Measurements from ENCODE around the gene EFNB2.

The EFNB2 gene

GRCh38 chr13:106493533-106494220 lies 41.8 kb downstream of the EFNB2 start:
- Histone ChIP-seq H3K4me3 (ENCODE audit: low read length in 2 of 2) (no peak overlapping the region), H3K27me3 (ENCODE audit: control insufficient read depth in 2 of 2, insufficient read depth in 2 of 2, low read length in 2 of 2) (no peaks in the 10 kb centered on the region), H3K27ac (ENCODE audit: low read depth in 2 of 2, low read length in 2 of 2) (no peak overlapping the region), H3K9me3 (ENCODE audit: control insufficient read depth in 2 of 2, low read length in 2 of 2) (no peaks in the 10 kb centered on the region), H3K9ac (ENCODE audit: low read depth in 1 of 2, low read length in 2 of 2) (no peak overlapping the region), H3K4me1 (ENCODE audit: control insufficient read depth in 2 of 2, insufficient read depth in 2 of 2, low read length in 2 of 2) (peaks cover 5 to 7% of the 10 kb centered on the region in 2 donors), H3K36me3 (ENCODE audit: control insufficient read depth in 2 of 2, insufficient read depth in 2 of 2, low read length in 2 of 2) (peaks cover 34 to 47% of the 10 kb centered on the region in 2 donors)

- Histone ChIP-seq H3K27me3 (ENCODE audit: control insufficient read depth in 2 of 2, insufficient read depth in 2 of 2, low read length in 2 of 2) (no peaks in the 10 kb centered on the region), H3K9me3 (ENCODE audit: control insufficient read depth in 2 of 2, low read length in 2 of 2) (no peaks in the 10 kb centered on the region), H3K4me1 (ENCODE audit: control insufficient read depth in 2 of 2, insufficient read depth in 2 of 2, low read length in 2 of 2) (peaks cover 11 to 13% of the 10 kb centered on the region in 2 donors), H3K36me3 (ENCODE audit: control insufficient read depth in 2 of 2, insufficient read depth in 2 of 2, low read length in 2 of 2) (peaks cover 34 to 47% of the 10 kb centered on the region in 2 donors), H3K4me3 (ENCODE audit: low read length in 2 of 2) (no peak overlapping the region), H3K27ac (ENCODE audit: low read depth in 2 of 2, low read length in 2 of 2) (no peak overlapping the region), H3K9ac (ENCODE audit: low read depth in 1 of 2, low read length in 2 of 2) (no peak overlapping the region)
Measured at GRCh38 chr13:106492588-106493475, 42.6 kb downstream of the EFNB2 start.

- peaks cover 11 to 13% of the 10 kb centered on the region in 2 donors for H3K4me1 ChIP-seq (ENCODE audit: control insufficient read depth in 2 of 2, insufficient read depth in 2 of 2, low read length in 2 of 2)
- no peak overlapping the region for H3K9ac ChIP-seq (ENCODE audit: low read depth in 1 of 2, low read length in 2 of 2)
- no peaks in the 10 kb centered on the region for H3K27me3 ChIP-seq (ENCODE audit: control insufficient read depth in 2 of 2, insufficient read depth in 2 of 2, low read length in 2 of 2)
- peaks cover 34 to 47% of the 10 kb centered on the region in 2 donors for H3K36me3 ChIP-seq (ENCODE audit: control insufficient read depth in 2 of 2, insufficient read depth in 2 of 2, low read length in 2 of 2)
- no peaks in the 10 kb centered on the region for H3K9me3 ChIP-seq (ENCODE audit: control insufficient read depth in 2 of 2, low read length in 2 of 2)
- no peak overlapping the region for H3K4me3 ChIP-seq (ENCODE audit: low read length in 2 of 2)
- no peak overlapping the region for H3K27ac ChIP-seq (ENCODE audit: low read depth in 2 of 2, low read length in 2 of 2)
Measured at GRCh38 chr13:106491928-106492587, 43.4 kb downstream of the EFNB2 start.

GRCh38 chr13:106491463-106491862 lies 44.0 kb downstream of the EFNB2 start:
- no peaks in the 10 kb centered on the region for H3K27me3 ChIP-seq (ENCODE audit: control insufficient read depth in 2 of 2, insufficient read depth in 2 of 2, low read length in 2 of 2)
- no peak overlapping the region for H3K4me3 ChIP-seq (ENCODE audit: low read length in 2 of 2)
- peaks cover 8 to 11% of the 10 kb centered on the region in 2 donors for H3K4me1 ChIP-seq (ENCODE audit: control insufficient read depth in 2 of 2, insufficient read depth in 2 of 2, low read length in 2 of 2)
- H3K36me3 ChIP-seq (ENCODE audit: control insufficient read depth in 2 of 2, insufficient read depth in 2 of 2, low read length in 2 of 2): peaks cover 34 to 47% of the 10 kb centered on the region in 2 donors
- no peak overlapping the region for H3K9ac ChIP-seq (ENCODE audit: low read depth in 1 of 2, low read length in 2 of 2)
- H3K27ac ChIP-seq (ENCODE audit: low read depth in 2 of 2, low read length in 2 of 2): no peak overlapping the region
- H3K9me3 ChIP-seq (ENCODE audit: control insufficient read depth in 2 of 2, low read length in 2 of 2): no peaks in the 10 kb centered on the region

- Histone ChIP-seq H3K27me3 (ENCODE audit: control insufficient read depth in 2 of 2, insufficient read depth in 2 of 2, low read length in 2 of 2) (no peaks in the 10 kb centered on the region), H3K27ac (ENCODE audit: low read depth in 2 of 2, low read length in 2 of 2) (no peak overlapping the region), H3K9ac (ENCODE audit: low read depth in 1 of 2, low read length in 2 of 2) (no peak overlapping the region), H3K36me3 (ENCODE audit: control insufficient read depth in 2 of 2, insufficient read depth in 2 of 2, low read length in 2 of 2) (peaks cover 34 to 47% of the 10 kb centered on the region in 2 donors), H3K4me3 (ENCODE audit: low read length in 2 of 2) (no peak overlapping the region), H3K4me1 (ENCODE audit: control insufficient read depth in 2 of 2, insufficient read depth in 2 of 2, low read length in 2 of 2) (peaks cover 8 to 11% of the 10 kb centered on the region in 2 donors), H3K9me3 (ENCODE audit: control insufficient read depth in 2 of 2, low read length in 2 of 2) (no peaks in the 10 kb centered on the region)
Measured at GRCh38 chr13:106490569-106491321, 44.7 kb downstream of the EFNB2 start.

GRCh38 chr13:106489849-106490568 lies 45.5 kb downstream of the EFNB2 start:
- no peaks in the 10 kb centered on the region for H3K9me3 ChIP-seq (ENCODE audit: control insufficient read depth in 2 of 2, low read length in 2 of 2)
- peaks cover 34 to 44% of the 10 kb centered on the region in 2 donors for H3K36me3 ChIP-seq (ENCODE audit: control insufficient read depth in 2 of 2, insufficient read depth in 2 of 2, low read length in 2 of 2)
- H3K4me1 ChIP-seq (ENCODE audit: control insufficient read depth in 2 of 2, insufficient read depth in 2 of 2, low read length in 2 of 2): peaks cover 8 to 11% of the 10 kb centered on the region in 2 donors
- no peaks in the 10 kb centered on the region for H3K27me3 ChIP-seq (ENCODE audit: control insufficient read depth in 2 of 2, insufficient read depth in 2 of 2, low read length in 2 of 2)
- no peak overlapping the region for H3K27ac ChIP-seq (ENCODE audit: low read depth in 2 of 2, low read length in 2 of 2)
- no peak overlapping the region for H3K9ac ChIP-seq (ENCODE audit: low read depth in 1 of 2, low read length in 2 of 2)
- no peak overlapping the region for H3K4me3 ChIP-seq (ENCODE audit: low read length in 2 of 2)

- H3K4me1 ChIP-seq (ENCODE audit: control insufficient read depth in 2 of 2, insufficient read depth in 2 of 2, low read length in 2 of 2): peaks cover 8 to 11% of the 10 kb centered on the region in 2 donors
- peak overlapping the region in 1 of 2 donors; percentile 10 for H3K27ac ChIP-seq (ENCODE audit: low read depth in 2 of 2, low read length in 2 of 2)
- peaks cover 25 to 34% of the 10 kb centered on the region in 2 donors for H3K36me3 ChIP-seq (ENCODE audit: control insufficient read depth in 2 of 2, insufficient read depth in 2 of 2, low read length in 2 of 2)
- H3K9me3 ChIP-seq (ENCODE audit: control insufficient read depth in 2 of 2, low read length in 2 of 2): no peaks in the 10 kb centered on the region
- no peaks in the 10 kb centered on the region for H3K27me3 ChIP-seq (ENCODE audit: control insufficient read depth in 2 of 2, insufficient read depth in 2 of 2, low read length in 2 of 2)
- no peak overlapping the region for H3K4me3 ChIP-seq (ENCODE audit: low read length in 2 of 2)
- H3K9ac ChIP-seq (ENCODE audit: low read depth in 1 of 2, low read length in 2 of 2): no peak overlapping the region
Measured at GRCh38 chr13:106488686-106489085, 46.8 kb downstream of the EFNB2 start.

GRCh38 chr13:106488076-106488475 lies 47.4 kb downstream of the EFNB2 start:
- Histone ChIP-seq H3K27me3 (ENCODE audit: control insufficient read depth in 2 of 2, insufficient read depth in 2 of 2, low read length in 2 of 2) (no peaks in the 10 kb centered on the region), H3K36me3 (ENCODE audit: control insufficient read depth in 2 of 2, insufficient read depth in 2 of 2, low read length in 2 of 2) (peaks cover 19 to 28% of the 10 kb centered on the region in 2 donors), H3K9ac (ENCODE audit: low read depth in 1 of 2, low read length in 2 of 2) (no peak overlapping the region), H3K4me1 (ENCODE audit: control insufficient read depth in 2 of 2, insufficient read depth in 2 of 2, low read length in 2 of 2) (peaks cover 8 to 11% of the 10 kb centered on the region in 2 donors), H3K4me3 (ENCODE audit: low read length in 2 of 2) (no peak overlapping the region), H3K27ac (ENCODE audit: low read depth in 2 of 2, low read length in 2 of 2) (peak overlapping the region in 1 of 2 donors; percentile 10), H3K9me3 (ENCODE audit: control insufficient read depth in 2 of 2, low read length in 2 of 2) (no peaks in the 10 kb centered on the region)

- H3K9me3 ChIP-seq (ENCODE audit: control insufficient read depth in 2 of 2, low read length in 2 of 2): no peaks in the 10 kb centered on the region
- H3K4me3 ChIP-seq (ENCODE audit: low read length in 2 of 2): no peak overlapping the region
- H3K4me1 ChIP-seq (ENCODE audit: control insufficient read depth in 2 of 2, insufficient read depth in 2 of 2, low read length in 2 of 2): peaks cover 8 to 11% of the 10 kb centered on the region in 2 donors
- no peaks in the 10 kb centered on the region for H3K27me3 ChIP-seq (ENCODE audit: control insufficient read depth in 2 of 2, insufficient read depth in 2 of 2, low read length in 2 of 2)
- no peak overlapping the region for H3K27ac ChIP-seq (ENCODE audit: low read depth in 2 of 2, low read length in 2 of 2)
- peaks cover 9 to 19% of the 10 kb centered on the region in 2 donors for H3K36me3 ChIP-seq (ENCODE audit: control insufficient read depth in 2 of 2, insufficient read depth in 2 of 2, low read length in 2 of 2)
- H3K9ac ChIP-seq (ENCODE audit: low read depth in 1 of 2, low read length in 2 of 2): no peak overlapping the region
Measured at GRCh38 chr13:106487129-106487528, 48.3 kb downstream of the EFNB2 start.

Data from mucosa of rectum (tissue), 2 donors.